Thyroid gland (tissue), 4 donors: ENCODE results near the gene EMP1.

Source experiments
- CTCF ChIP-seq, 6 experiments: fragments of 200-600 bp in 3 of 6; fragments of 450-650 bp in 3 of 6; sonication (generic) in 3 of 6; IDR thresholded peaks; one replicate each; pipeline ENCODE4 v1.5.1; 2016 to 2019; ENCODE audit warnings: antibody characterized with exemption in 6 of 6, mild to moderate bottlenecking in 2 of 6, inconsistent platforms in 1 of 6, moderate library complexity in 1 of 6
- POLR2A ChIP-seq, 2 donors: fragments of 450-650 bp; IDR thresholded peaks; one replicate each; pipeline ENCODE4 v1.6.1; 2017; ENCODE audit warnings: antibody characterized with exemption in 2 of 2, mild to moderate bottlenecking in 2 of 2, moderate library complexity in 1 of 2

- TF ChIP-seq CTCF (IDR thresholded peaks at IDR 0.05), result no peak
- TF ChIP-seq POLR2A (IDR thresholded peaks at IDR 0.05), result no peak
These were observed 14.8 kb downstream of the EMP1 start for GRCh38 chr12:13211191-13211858.
